Measurements from ENCODE around the gene RPS16.

GRCh38 chr19:39428283-39429112 is 7.3 kb downstream of the RPS16 start:
- no peak for TF ChIP-seq EZH2 (IDR thresholded peaks at IDR 0.05; ENCODE audit: borderline replicate concordance, insufficient read depth, low read depth, low read length, poor library complexity, severe bottlenecking)
- TF ChIP-seq, protein P1, sequence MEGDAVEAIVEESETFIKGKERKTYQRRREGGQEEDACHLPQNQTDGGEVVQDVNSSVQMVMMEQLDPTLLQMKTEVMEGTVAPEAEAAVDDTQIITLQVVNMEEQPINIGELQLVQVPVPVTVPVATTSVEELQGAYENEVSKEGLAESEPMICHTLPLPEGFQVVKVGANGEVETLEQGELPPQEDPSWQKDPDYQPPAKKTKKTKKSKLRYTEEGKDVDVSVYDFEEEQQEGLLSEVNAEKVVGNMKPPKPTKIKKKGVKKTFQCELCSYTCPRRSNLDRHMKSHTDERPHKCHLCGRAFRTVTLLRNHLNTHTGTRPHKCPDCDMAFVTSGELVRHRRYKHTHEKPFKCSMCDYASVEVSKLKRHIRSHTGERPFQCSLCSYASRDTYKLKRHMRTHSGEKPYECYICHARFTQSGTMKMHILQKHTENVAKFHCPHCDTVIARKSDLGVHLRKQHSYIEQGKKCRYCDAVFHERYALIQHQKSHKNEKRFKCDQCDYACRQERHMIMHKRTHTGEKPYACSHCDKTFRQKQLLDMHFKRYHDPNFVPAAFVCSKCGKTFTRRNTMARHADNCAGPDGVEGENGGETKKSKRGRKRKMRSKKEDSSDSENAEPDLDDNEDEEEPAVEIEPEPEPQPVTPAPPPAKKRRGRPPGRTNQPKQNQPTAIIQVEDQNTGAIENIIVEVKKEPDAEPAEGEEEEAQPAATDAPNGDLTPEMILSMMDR (IDR thresholded peaks at IDR 0.05): no peak
